Body of pancreas (tissue), 4 donors: Measurements from ENCODE around the gene S100A13. TPM values are rescaled to one million over a fixed set of nuclear protein-coding genes. Genes with fewer than 3 reads are reported as not detected.

ENCODE experiments used
- ATAC-seq: fragments of 150-250 bp; one replicate; pipeline ENCODE4 v1.9.1; 2016
- DNase-seq, 4 donors: peaks; one replicate each; pipeline ENCODE4 v3.0.0-alpha.2; 2019
- H3K27ac ChIP-seq, 4 donors: fragments of 200-600 bp; sonication (generic); 1 replicate in 3 of 4; 2 replicates in 1 of 4; pipeline versions ENCODE4 v1.5.1 to v1.6.1; 2016 to 2019; ENCODE audit warnings: mild to moderate bottlenecking in 1 of 4, mixed read lengths in 1 of 4, moderate library complexity in 1 of 4
- H3K27me3 ChIP-seq, 2 donors: fragments of 200-600 bp; sonication (generic); one replicate each; pipeline ENCODE4 v1.6.0; 2016; ENCODE audit warnings: mild to moderate bottlenecking in 1 of 2
- H3K36me3 ChIP-seq, 2 donors: fragments of 200-600 bp; sonication (generic); replicated peaks in 1 of 2; 2 replicates each; pipeline ENCODE4 v1.5.1; 2016; ENCODE audit warnings: low read depth in 2 of 2; ENCODE audit not compliant: insufficient read depth in 1 of 2
- H3K4me1 ChIP-seq: fragments of 200-600 bp; sonication (generic); one replicate; pipeline ENCODE4 v1.6.0; 2016
- H3K4me3 ChIP-seq, 2 donors: fragments of 200-600 bp; sonication (generic); 1 replicate in 1 of 2; 2 replicates in 1 of 2; pipeline ENCODE4 v1.5.1; 2016 to 2019
- H3K9me3 ChIP-seq, 3 donors: fragments of 200-600 bp; sonication (generic); 1 replicate in 2 of 3; 2 replicates in 1 of 3; pipeline ENCODE4 v1.5.1; 2016
- POLR2A ChIP-seq, 3 donors: fragments of 450-650 bp; IDR thresholded peaks; one replicate each; pipeline ENCODE4 v1.6.1; 2016; ENCODE audit warnings: antibody characterized with exemption in 3 of 3, mild to moderate bottlenecking in 2 of 3
- WGBS, 2 donors: methylation state at CpG; one replicate each; pipeline ENCODE4 v1.1.5; 2017; 5-methylcytosine and 5-hydroxymethylcytosine counted together
- intact Hi-C: fragments of 100-400 bp; cut with DNase I; formaldehyde crosslinking; loops from one replicate; pipeline ENCODE4 v1.15.1; 2023
- total RNA-seq, 2 donors: library from RNA; depleted of rRNA; stranded (reverse); fragments of >200 nt; gene quantifications; one replicate each; pipeline ENCODE4 v1.1.0, GENCODE V29; 2016
- TF ChIP-seq, protein P1 (sequence below), 7 experiments: fragments of 450-650 bp in 4 of 7; fragments of 200-600 bp in 3 of 7; sonication (generic) in 3 of 7; IDR thresholded peaks; one replicate each; pipeline ENCODE4 v1.5.1; 2016 to 2019; ENCODE audit warnings: antibody characterized with exemption in 7 of 7

Gene S100A13
- total RNA-seq, 2 donors from 2014 or later: 65.3 to 88.7 TPM

DNA sequence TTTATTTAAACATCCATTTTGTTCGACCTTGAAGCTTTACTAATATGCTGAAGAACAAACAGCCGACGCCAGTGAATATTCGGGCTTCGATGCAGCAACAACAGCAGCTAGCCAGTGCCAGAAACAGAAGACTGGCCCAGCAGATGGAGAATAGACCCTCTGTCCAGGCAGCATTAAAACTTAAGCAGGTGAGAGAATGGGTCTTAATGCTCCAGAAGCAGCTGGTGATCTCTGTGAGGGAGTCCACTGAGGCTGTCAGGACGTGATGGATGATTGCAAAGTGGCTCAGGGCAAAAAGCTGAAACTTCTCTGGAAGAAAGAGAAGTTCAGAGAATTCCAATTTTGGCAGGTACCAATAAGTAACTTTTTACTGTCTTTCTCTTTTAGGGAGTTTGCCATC, 11.0 kb upstream of the S100A13 start:
- peaks cover 82% of the 10 kb centered on the region for H3K4me1 ChIP-seq
- H3K36me3 ChIP-seq: peaks cover 9 to 28% of the 10 kb centered on the region in 2 donors
- no peaks in the 10 kb centered on the region for H3K9me3 ChIP-seq
- no peak overlapping the region for H3K4me3 ChIP-seq
- peak in 1 of 4 donors; percentile 35 for DNase-seq
- no peaks in the 10 kb centered on the region for H3K27me3 ChIP-seq
- peak overlapping the region; percentile 6 to 100 (median 58) for H3K27ac ChIP-seq
- no peak for TF ChIP-seq POLR2A (IDR thresholded peaks at IDR 0.05)
- TF ChIP-seq, protein P1, sequence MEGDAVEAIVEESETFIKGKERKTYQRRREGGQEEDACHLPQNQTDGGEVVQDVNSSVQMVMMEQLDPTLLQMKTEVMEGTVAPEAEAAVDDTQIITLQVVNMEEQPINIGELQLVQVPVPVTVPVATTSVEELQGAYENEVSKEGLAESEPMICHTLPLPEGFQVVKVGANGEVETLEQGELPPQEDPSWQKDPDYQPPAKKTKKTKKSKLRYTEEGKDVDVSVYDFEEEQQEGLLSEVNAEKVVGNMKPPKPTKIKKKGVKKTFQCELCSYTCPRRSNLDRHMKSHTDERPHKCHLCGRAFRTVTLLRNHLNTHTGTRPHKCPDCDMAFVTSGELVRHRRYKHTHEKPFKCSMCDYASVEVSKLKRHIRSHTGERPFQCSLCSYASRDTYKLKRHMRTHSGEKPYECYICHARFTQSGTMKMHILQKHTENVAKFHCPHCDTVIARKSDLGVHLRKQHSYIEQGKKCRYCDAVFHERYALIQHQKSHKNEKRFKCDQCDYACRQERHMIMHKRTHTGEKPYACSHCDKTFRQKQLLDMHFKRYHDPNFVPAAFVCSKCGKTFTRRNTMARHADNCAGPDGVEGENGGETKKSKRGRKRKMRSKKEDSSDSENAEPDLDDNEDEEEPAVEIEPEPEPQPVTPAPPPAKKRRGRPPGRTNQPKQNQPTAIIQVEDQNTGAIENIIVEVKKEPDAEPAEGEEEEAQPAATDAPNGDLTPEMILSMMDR (IDR thresholded peaks at IDR 0.05): no peak
- intact Hi-C loops: no loop called here
- WGBS, 2 donors: 25 to 29% methylated on average over 6 of the region's 6 CpGs
- ATAC-seq: no peak

DNA sequence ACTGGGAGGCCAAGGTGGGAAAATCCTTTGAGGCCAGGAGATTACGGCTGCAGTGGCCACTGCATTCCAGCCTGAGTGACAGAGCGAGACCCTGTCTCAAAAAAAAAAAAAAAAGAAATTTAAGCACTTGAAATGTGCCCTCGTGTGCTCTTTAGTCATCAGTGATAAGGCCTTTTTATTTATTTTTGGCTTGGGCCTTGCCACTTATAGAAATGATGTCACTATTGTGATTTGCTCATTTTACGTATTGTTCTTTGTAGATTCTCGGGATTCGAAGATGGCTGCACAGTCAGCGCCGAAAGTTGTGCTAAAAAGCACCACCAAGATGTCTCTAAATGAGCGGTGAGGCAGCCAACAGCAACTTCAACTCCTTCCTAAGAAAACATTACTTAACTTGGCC, 9.0 kb upstream of the S100A13 start:
- Histone ChIP-seq H3K4me3 (no peak overlapping the region), H3K27me3 (no peaks in the 10 kb centered on the region), H3K36me3 (peaks cover 9 to 14% of the 10 kb centered on the region in 2 donors), H3K4me1 (peaks cover 69% of the 10 kb centered on the region), H3K9me3 (no peaks in the 10 kb centered on the region), H3K27ac (peak overlapping the region in 3 of 4 donors; percentile 99 to 100 (median 100))
- TF ChIP-seq, protein P1 (IDR thresholded peaks at IDR 0.05): no peak
- TF ChIP-seq POLR2A (IDR thresholded peaks at IDR 0.05): no peak
- intact Hi-C loops: no loop called here
- WGBS, 2 donors: 86 to 89% methylated on average over 9 of the region's 9 CpGs
- DNase-seq: no peak
- ATAC-seq: no peak

DNA sequence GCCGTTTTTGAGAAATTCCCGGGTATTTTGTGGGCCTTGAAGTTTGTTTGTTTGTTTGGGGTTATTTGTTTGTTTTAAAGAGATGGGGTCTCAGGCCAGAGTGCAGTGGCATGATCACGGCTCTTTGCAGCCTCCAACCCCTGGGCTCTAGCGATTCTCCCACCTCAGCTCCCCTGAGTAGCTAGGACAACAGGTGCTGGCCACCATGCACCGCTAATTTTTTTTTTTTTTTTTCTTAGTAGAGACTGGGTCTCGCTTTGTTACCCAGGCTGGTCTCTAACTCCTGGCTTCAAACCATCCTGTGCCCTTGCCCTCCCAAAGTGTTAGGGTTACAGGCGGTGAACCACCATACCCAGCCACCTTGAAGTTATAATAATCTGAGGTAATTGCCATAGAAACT, 8.6 kb upstream of the S100A13 start:
- H3K4me1 ChIP-seq: peaks cover 65% of the 10 kb centered on the region
- WGBS, 2 donors: 56 to 80% methylated on average over 7 of the region's 7 CpGs
- H3K4me3 ChIP-seq: peak overlapping the region in 1 of 2 donors; percentile 42
- H3K27me3 ChIP-seq: no peaks in the 10 kb centered on the region
- intact Hi-C loops: no loop called here
- H3K36me3 ChIP-seq: peaks cover 9 to 14% of the 10 kb centered on the region in 2 donors
- no peaks in the 10 kb centered on the region for H3K9me3 ChIP-seq
- no peak for DNase-seq
- TF ChIP-seq POLR2A (IDR thresholded peaks at IDR 0.05): no peak
- TF ChIP-seq, protein P1 (IDR thresholded peaks at IDR 0.05): no peak
- ATAC-seq: no peak
- H3K27ac ChIP-seq: peak overlapping the region in 3 of 4 donors; percentile 99 to 100 (median 100)

DNA sequence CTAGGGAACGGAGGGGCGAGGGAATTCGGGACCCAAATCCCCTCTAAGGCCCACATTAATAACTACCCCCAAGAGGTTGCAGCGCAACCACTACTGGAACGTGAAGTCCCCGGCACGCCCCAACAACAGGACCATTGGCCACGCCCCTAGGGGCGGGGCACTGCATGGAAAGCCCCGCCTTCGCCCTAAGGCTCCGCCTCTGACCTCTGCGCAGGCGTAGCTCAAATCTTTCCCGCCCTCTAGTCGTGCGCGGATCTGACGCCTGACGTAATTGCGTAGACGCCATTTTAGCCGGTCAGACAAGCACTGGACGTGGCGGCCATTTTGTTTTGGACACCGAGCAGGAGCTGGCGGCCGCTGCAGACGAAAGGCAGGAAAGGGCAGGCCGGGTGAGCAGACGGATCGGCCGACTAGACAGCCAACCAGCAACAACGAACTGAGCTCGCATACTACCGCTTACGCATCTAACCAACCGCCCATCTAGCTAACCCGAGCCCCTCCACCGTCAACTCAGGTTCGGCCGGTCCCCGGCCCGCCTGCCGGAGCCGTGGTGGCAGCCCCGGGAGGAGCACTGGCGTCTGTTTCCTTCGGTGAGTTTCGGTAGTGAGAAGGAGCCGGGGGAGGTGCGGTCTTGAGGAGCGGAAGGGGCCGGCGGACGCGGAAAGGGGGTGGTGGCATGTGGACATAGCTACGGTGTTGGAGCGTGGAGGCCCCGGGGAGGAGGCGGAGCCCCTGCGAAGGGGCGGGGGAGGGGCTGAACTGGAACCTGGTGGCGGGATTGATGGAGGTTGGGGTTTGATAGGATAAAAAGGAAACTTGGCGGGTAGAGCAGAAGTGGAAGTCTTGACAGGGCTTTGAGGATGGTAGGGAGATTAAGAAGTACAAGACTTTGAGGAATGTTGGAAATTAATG, 6.7 kb upstream of the S100A13 start, which contains the start of gene CHTOP:
TSS of gene CHTOP (plus strand) at position 313 of the 912 bp plus-strand sequence. CDS start 2,523 bp downstream, outside the sequence.
- H3K9me3 ChIP-seq: no peaks in the 10 kb centered on the region
- H3K27me3 ChIP-seq: no peaks in the 10 kb centered on the region
- peak; percentile 96 for ATAC-seq
- peak; percentile 98 to 99 (median 99) for DNase-seq
- peaks cover 46% of the 10 kb centered on the region for H3K4me1 ChIP-seq
- TF ChIP-seq POLR2A (IDR thresholded peaks at IDR 0.05): peak; percentile 75 to 93 (median 93)
- TF ChIP-seq, protein P1 (IDR thresholded peaks at IDR 0.05): peak in 2 of 7 experiments; percentile 13 to 18
- peak within 1 kb of the TSS; percentile 42 to 99 for H3K4me3 ChIP-seq
- peak within 1 kb of the TSS; percentile 99 to 100 (median 100) for H3K27ac ChIP-seq
- intact Hi-C loops: no loop called here
- H3K36me3 ChIP-seq: peaks cover 0 to under 1% of the 10 kb centered on the region in 2 donors
- WGBS, 2 donors: 1 to 9% methylated on average over 29 to 63 of the region's 65 CpGs
